ENCODE data around the gene LDAF1.

The LDAF1 gene

DNA sequence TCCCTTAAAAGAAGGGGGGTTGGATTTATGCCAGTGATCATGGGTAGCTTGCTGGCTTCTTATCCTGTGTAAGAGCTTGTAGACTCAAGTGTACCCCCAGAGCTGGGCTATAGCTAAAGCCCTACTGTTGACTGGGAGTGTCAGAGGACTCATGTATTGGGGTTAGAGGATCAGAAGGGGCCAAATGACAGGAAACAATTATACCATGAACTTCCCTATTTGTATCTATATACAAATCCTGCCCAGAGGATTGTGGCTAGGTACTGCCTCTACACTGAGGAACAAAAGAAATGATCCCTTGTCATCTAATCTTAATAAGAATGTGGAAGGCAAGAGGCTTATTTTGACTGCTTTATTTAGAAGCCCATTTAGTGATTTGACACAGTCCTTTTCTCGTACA lies 38.6 kb downstream of the LDAF1 start:
- no peak overlapping the region for H3K4me3 ChIP-seq (replicated peaks; ENCODE audit: insufficient read depth, low read length)
- DNase-seq (ENCODE audit: low read depth in 1 of 2, low spot score in 1 of 2), result peak in 1 of 2 experiments; percentile 17
- H3K27ac ChIP-seq (replicated peaks), result no peak overlapping the region
- H3K27me3 ChIP-seq (ENCODE audit: insufficient read depth, poor library complexity, severe bottlenecking), result no peaks in the 10 kb centered on the region
- TF ChIP-seq, protein P1, sequence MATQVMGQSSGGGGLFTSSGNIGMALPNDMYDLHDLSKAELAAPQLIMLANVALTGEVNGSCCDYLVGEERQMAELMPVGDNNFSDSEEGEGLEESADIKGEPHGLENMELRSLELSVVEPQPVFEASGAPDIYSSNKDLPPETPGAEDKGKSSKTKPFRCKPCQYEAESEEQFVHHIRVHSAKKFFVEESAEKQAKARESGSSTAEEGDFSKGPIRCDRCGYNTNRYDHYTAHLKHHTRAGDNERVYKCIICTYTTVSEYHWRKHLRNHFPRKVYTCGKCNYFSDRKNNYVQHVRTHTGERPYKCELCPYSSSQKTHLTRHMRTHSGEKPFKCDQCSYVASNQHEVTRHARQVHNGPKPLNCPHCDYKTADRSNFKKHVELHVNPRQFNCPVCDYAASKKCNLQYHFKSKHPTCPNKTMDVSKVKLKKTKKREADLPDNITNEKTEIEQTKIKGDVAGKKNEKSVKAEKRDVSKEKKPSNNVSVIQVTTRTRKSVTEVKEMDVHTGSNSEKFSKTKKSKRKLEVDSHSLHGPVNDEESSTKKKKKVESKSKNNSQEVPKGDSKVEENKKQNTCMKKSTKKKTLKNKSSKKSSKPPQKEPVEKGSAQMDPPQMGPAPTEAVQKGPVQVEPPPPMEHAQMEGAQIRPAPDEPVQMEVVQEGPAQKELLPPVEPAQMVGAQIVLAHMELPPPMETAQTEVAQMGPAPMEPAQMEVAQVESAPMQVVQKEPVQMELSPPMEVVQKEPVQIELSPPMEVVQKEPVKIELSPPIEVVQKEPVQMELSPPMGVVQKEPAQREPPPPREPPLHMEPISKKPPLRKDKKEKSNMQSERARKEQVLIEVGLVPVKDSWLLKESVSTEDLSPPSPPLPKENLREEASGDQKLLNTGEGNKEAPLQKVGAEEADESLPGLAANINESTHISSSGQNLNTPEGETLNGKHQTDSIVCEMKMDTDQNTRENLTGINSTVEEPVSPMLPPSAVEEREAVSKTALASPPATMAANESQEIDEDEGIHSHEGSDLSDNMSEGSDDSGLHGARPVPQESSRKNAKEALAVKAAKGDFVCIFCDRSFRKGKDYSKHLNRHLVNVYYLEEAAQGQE (IDR thresholded peaks at IDR 0.05; ENCODE audit: insufficient replicate concordance, low read depth), result no peak
- TF ChIP-seq SPI1 (IDR thresholded peaks at IDR 0.05; ENCODE audit: borderline replicate concordance, low read depth) (no peak), POLR2AphosphoS5 (IDR thresholded peaks at IDR 0.05; ENCODE audit: low read depth) (no peak), GABPA (IDR thresholded peaks at IDR 0.05; ENCODE audit: low read depth) (no peak)
- TF ChIP-seq, protein P2, sequence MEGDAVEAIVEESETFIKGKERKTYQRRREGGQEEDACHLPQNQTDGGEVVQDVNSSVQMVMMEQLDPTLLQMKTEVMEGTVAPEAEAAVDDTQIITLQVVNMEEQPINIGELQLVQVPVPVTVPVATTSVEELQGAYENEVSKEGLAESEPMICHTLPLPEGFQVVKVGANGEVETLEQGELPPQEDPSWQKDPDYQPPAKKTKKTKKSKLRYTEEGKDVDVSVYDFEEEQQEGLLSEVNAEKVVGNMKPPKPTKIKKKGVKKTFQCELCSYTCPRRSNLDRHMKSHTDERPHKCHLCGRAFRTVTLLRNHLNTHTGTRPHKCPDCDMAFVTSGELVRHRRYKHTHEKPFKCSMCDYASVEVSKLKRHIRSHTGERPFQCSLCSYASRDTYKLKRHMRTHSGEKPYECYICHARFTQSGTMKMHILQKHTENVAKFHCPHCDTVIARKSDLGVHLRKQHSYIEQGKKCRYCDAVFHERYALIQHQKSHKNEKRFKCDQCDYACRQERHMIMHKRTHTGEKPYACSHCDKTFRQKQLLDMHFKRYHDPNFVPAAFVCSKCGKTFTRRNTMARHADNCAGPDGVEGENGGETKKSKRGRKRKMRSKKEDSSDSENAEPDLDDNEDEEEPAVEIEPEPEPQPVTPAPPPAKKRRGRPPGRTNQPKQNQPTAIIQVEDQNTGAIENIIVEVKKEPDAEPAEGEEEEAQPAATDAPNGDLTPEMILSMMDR (IDR thresholded peaks at IDR 0.05; ENCODE audit: insufficient read depth, low read length), result no peak

DNA sequence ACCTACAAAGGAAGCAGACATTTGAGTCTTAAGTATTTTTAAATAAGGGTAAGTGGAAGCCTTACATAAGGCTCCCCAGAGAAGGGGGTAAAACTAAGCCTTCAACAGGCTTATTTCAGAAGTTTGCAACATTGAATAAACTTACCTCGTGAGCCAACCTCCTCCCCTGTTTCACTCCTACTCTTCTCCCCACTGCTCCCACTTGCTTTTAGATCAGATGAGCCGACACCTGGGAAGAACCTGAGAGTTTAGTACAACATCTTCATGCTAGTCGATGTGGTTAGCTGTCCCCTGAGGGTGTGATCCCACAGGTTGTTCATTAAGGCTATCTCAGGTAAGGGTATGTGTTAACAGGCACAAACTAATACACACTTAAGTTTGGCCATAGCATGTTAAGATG lies 39.1 kb downstream of the LDAF1 start:
- Histone ChIP-seq H3K27me3 (ENCODE audit: insufficient read depth, poor library complexity, severe bottlenecking) (no peaks in the 10 kb centered on the region), H3K27ac (replicated peaks) (no peak overlapping the region), H3K4me3 (replicated peaks; ENCODE audit: insufficient read depth, low read length) (no peak overlapping the region)
- DNase-seq (ENCODE audit: low read depth in 1 of 2, low spot score in 1 of 2), result no peak
- no peak for TF ChIP-seq POLR2AphosphoS5 (IDR thresholded peaks at IDR 0.05; ENCODE audit: low read depth)
- TF ChIP-seq, protein P2 (IDR thresholded peaks at IDR 0.05; ENCODE audit: insufficient read depth, low read length), result no peak
- TF ChIP-seq SPI1 (IDR thresholded peaks at IDR 0.05; ENCODE audit: borderline replicate concordance, low read depth), result no peak
- no peak for TF ChIP-seq GABPA (IDR thresholded peaks at IDR 0.05; ENCODE audit: low read depth)
- TF ChIP-seq, protein P1 (IDR thresholded peaks at IDR 0.05; ENCODE audit: insufficient replicate concordance, low read depth), result no peak

DNA sequence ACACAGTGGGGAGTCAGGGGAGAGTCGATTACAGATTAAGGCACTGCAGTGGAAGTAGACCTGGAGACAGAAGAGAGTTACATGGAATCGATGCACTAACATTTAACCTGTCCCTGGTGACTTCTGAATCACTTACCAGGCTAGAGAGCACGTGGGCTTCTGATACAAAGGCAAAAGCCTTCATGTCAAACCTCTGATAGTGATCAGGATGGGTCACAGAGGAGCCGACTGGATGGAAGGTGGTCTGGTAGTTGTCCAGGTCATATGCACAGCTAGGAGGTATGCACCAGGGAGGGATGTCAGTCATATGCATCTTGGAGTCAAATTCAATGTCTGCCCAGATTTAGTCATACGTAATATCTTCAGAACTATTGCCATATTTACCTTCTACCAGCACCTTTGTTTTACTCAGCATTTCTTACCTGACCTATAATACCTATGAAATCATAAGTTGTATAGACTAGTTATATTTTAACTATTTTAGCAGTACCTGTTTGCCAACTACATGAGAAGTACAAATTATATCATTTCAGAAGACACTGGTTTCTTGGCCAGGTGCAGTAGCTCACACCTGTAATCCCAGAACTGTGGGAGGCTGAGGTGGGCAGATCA lies 41.2 kb downstream of the LDAF1 start:
- H3K27ac ChIP-seq (replicated peaks), result no peak overlapping the region
- TF ChIP-seq, protein P2 (IDR thresholded peaks at IDR 0.05; ENCODE audit: insufficient read depth, low read length), result no peak
- no peak for TF ChIP-seq GABPA (IDR thresholded peaks at IDR 0.05; ENCODE audit: low read depth)
- no peak for TF ChIP-seq POLR2AphosphoS5 (IDR thresholded peaks at IDR 0.05; ENCODE audit: low read depth)
- TF ChIP-seq, protein P1 (IDR thresholded peaks at IDR 0.05; ENCODE audit: insufficient replicate concordance, low read depth), result no peak
- no peak overlapping the region for H3K4me3 ChIP-seq (replicated peaks; ENCODE audit: insufficient read depth, low read length)
- no peaks in the 10 kb centered on the region for H3K27me3 ChIP-seq (ENCODE audit: insufficient read depth, poor library complexity, severe bottlenecking)
- DNase-seq (ENCODE audit: low read depth in 1 of 2, low spot score in 1 of 2), result no peak
